Kidney (tissue), 14 donors: ENCODE results near the gene NT5DC4. TPM values are rescaled to one million over a fixed set of nuclear protein-coding genes. Genes with fewer than 3 reads are reported as not detected.

Experiments
- DNase-seq, 5 donors: peaks; one replicate each; pipeline ENCODE4 v3.0.0-alpha.2; 2013 to 2020
- FAIRE-seq: peaks from 2 replicates; lab custom pipeline; 2012; peaks lifted over from hg19 to GRCh38; lab: Jason Lieb, UNC
- H3K27ac ChIP-seq, 2 donors: one replicate each; pipeline ENCODE4 v1.7.0; 2013; ENCODE audit warnings: low read depth in 2 of 2, low read length in 2 of 2, inconsistent platforms in 1 of 2
- H3K27me3 ChIP-seq: one replicate; pipeline ENCODE4 v1.7.1; 2013; ENCODE audit warnings: low read length, inconsistent platforms; ENCODE audit not compliant: control insufficient read depth, insufficient read depth
- H3K36me3 ChIP-seq, 3 donors: one replicate each; pipeline versions ENCODE4 v1.7.0 to v1.7.1; 2013; ENCODE audit warnings: low read length in 3 of 3, control low read depth in 1 of 3, inconsistent platforms in 1 of 3; ENCODE audit not compliant: insufficient read depth in 3 of 3, control insufficient read depth in 2 of 3
- H3K4me1 ChIP-seq, 3 donors: one replicate each; pipeline versions ENCODE4 v1.7.0 to v1.7.1; 2013; ENCODE audit warnings: low read length in 3 of 3, inconsistent platforms in 1 of 3, low read depth in 1 of 3; ENCODE audit not compliant: control insufficient read depth in 2 of 3, insufficient read depth in 2 of 3
- H3K4me3 ChIP-seq, 3 donors: one replicate each; pipeline versions ENCODE4 v1.7.0 to v1.8.1; 2013; ENCODE audit warnings: low read length in 3 of 3, control low read depth in 1 of 3, inconsistent platforms in 1 of 3
- H3K9ac ChIP-seq, 3 donors: one replicate each; pipeline versions ENCODE4 v1.7.0 to v1.7.1; 2013; ENCODE audit warnings: low read length in 3 of 3, control low read depth in 1 of 3, inconsistent platforms in 1 of 3
- H3K9me3 ChIP-seq, 3 donors: one replicate each; pipeline versions ENCODE4 v1.7.0 to v1.7.1; 2013; ENCODE audit warnings: low read length in 3 of 3, control low read depth in 1 of 3, inconsistent platforms in 1 of 3; ENCODE audit not compliant: control insufficient read depth in 2 of 3, insufficient read depth in 1 of 3
- intact Hi-C: fragments of 100-400 bp; cut with DNase I; formaldehyde crosslinking; loops from one replicate; pipeline ENCODE4 v1.11.1; 2022
- polyA plus RNA-seq: library from polyadenylated mRNA; stranded (reverse); fragments of 350-450 nt; fragmentation: Illumina TruSeq; extraction: RNeasy Lipid Tissue Mini Kit (QIAGEN cat#74804); gene quantifications from one replicate; pipeline ENCODE4 v1.2.3, GENCODE V29; 2014; ENCODE audit warnings: low read depth, low replicate concordance; ENCODE audit not compliant: insufficient read depth
- total RNA-seq: library from RNA; stranded (reverse); fragmentation: NEBNext Ultra II Directional; extraction: Animal tissue kit (Norgen Biotek cat#: 25700); gene quantifications from one replicate; pipeline ENCODE4 v1.2.1, GENCODE V29; 2021
- TF ChIP-seq, protein P1 (sequence below): IDR thresholded peaks from 3 replicates; pipeline ENCODE4 v1.5.1; 2012; ENCODE audit warnings: mild to moderate bottlenecking, moderate library complexity, borderline replicate concordance; ENCODE audit not compliant: insufficient read depth; ENCODE audit errors: extremely low read depth
- donor health status: control.
- donor health status: control.
- donor health status: control.
- donor health status: control.
- donor health status: control.
- donor health status: DM: yes; HTN: yes; CAD: no.
- donor health status: Normal renal cell carcinoma (clear cell type).

Gene NT5DC4
- total and polyA plus RNA-seq, 2 donors from 2014 or later: not detected

- DNase-seq (no peak), FAIRE-seq (no peak)
- peaks cover 0 to 7% (median 0%) of the 10 kb centered on the region in 3 donors for H3K4me1 ChIP-seq
- no peak overlapping the region for H3K27ac ChIP-seq
- no peaks in the 10 kb centered on the region for H3K36me3 ChIP-seq
- no peaks in the 10 kb centered on the region for H3K9me3 ChIP-seq
- no peak overlapping the region for H3K9ac ChIP-seq
- TF ChIP-seq, protein P1, sequence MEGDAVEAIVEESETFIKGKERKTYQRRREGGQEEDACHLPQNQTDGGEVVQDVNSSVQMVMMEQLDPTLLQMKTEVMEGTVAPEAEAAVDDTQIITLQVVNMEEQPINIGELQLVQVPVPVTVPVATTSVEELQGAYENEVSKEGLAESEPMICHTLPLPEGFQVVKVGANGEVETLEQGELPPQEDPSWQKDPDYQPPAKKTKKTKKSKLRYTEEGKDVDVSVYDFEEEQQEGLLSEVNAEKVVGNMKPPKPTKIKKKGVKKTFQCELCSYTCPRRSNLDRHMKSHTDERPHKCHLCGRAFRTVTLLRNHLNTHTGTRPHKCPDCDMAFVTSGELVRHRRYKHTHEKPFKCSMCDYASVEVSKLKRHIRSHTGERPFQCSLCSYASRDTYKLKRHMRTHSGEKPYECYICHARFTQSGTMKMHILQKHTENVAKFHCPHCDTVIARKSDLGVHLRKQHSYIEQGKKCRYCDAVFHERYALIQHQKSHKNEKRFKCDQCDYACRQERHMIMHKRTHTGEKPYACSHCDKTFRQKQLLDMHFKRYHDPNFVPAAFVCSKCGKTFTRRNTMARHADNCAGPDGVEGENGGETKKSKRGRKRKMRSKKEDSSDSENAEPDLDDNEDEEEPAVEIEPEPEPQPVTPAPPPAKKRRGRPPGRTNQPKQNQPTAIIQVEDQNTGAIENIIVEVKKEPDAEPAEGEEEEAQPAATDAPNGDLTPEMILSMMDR: no peak
- H3K27me3 ChIP-seq: no peaks in the 10 kb centered on the region
- no peak overlapping the region for H3K4me3 ChIP-seq
- intact Hi-C loops: no loop called here
Measured at GRCh38 chr2:112692918-112693317, 27.9 kb upstream of the NT5DC4 start.

- no peak for DNase-seq
- no peak overlapping the region for H3K9ac ChIP-seq
- H3K4me3 ChIP-seq: no peak overlapping the region
- TF ChIP-seq, protein P1: no peak
- intact Hi-C loops: no loop called here
- no peaks in the 10 kb centered on the region for H3K27me3 ChIP-seq
- no peaks in the 10 kb centered on the region for H3K9me3 ChIP-seq
- FAIRE-seq: no peak
- peaks cover 0 to 7% (median 0%) of the 10 kb centered on the region in 3 donors for H3K4me1 ChIP-seq
- no peak overlapping the region for H3K27ac ChIP-seq
- no peaks in the 10 kb centered on the region for H3K36me3 ChIP-seq
Measured at GRCh38 chr2:112693596-112693995, 27.2 kb upstream of the NT5DC4 start.

- TF ChIP-seq, protein P1: no peak
- no peak overlapping the region for H3K9ac ChIP-seq
- intact Hi-C loops: no loop called here
- H3K36me3 ChIP-seq: no peaks in the 10 kb centered on the region
- peaks cover 0 to 7% (median 0%) of the 10 kb centered on the region in 3 donors for H3K4me1 ChIP-seq
- no peaks in the 10 kb centered on the region for H3K27me3 ChIP-seq
- no peak for FAIRE-seq
- DNase-seq: no peak
- no peak overlapping the region for H3K4me3 ChIP-seq
- H3K9me3 ChIP-seq: no peaks in the 10 kb centered on the region
- H3K27ac ChIP-seq: no peak overlapping the region
Measured at GRCh38 chr2:112694182-112694581, 26.6 kb upstream of the NT5DC4 start.

DNA sequence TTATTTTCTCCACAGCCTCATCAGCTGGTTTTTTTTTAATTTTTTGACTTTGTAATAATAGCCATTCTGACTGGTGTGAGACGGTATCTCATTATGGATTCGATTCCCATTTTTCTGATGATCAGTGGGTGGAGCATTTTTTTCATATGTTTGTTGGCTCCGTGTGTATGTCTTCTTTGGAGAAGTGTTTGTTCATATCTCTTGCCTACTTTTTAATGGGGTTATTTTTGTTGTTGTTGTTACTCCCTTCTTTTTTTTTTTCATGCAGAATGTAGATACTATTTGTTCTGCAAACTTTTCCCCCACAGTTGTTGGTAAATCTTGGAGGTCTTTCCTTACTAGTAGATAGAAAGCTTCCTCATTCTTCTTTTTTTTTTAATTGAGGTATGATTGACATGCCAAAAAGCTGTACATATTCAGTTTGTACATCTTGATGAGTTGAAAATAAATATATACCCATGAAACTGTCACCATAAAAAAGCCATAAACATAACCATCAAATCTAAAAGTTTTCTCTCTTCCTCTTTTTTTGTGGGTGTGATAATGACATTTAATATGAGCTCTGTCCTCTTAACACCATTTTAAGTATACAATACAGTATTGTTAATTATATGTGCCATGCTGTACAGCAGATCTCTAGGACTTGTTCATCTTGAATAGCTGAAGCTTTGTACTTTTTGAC, 21.8 kb upstream of the NT5DC4 start:
- Histone ChIP-seq H3K4me1 (no peaks in the 10 kb centered on the region), H3K27ac (no peak overlapping the region), H3K9me3 (no peaks in the 10 kb centered on the region), H3K9ac (no peak overlapping the region), H3K27me3 (no peaks in the 10 kb centered on the region), H3K36me3 (no peaks in the 10 kb centered on the region), H3K4me3 (no peak overlapping the region)
- TF ChIP-seq, protein P1: no peak
- intact Hi-C loops: no loop called here
- FAIRE-seq: no peak
- DNase-seq: no peak
